Stimulated activated CD4-positive, alpha-beta T cell treated with anti-CD3 and anti-CD28 coated beads, Interleukin-1b, Interleukin-23, amount 100 ng/mL, for 4 hours (primary cell): ENCODE results near the gene A1BG.
A peak's percentile ranks its signal among the peaks of the same experiment; 100 is the strongest.
"Not testable (repeated sequence)": the region's sequence is repeated elsewhere in the genome, so short reads cannot be mapped to it uniquely, and the experiment has no call there.

Experiments
- DNase-seq, 2 donors: peaks; one replicate each; pipeline ENCODE4 v3.0.0-alpha.2; 2020; ENCODE audit warnings: low read depth in 2 of 2

Gene A1BG

DNA sequence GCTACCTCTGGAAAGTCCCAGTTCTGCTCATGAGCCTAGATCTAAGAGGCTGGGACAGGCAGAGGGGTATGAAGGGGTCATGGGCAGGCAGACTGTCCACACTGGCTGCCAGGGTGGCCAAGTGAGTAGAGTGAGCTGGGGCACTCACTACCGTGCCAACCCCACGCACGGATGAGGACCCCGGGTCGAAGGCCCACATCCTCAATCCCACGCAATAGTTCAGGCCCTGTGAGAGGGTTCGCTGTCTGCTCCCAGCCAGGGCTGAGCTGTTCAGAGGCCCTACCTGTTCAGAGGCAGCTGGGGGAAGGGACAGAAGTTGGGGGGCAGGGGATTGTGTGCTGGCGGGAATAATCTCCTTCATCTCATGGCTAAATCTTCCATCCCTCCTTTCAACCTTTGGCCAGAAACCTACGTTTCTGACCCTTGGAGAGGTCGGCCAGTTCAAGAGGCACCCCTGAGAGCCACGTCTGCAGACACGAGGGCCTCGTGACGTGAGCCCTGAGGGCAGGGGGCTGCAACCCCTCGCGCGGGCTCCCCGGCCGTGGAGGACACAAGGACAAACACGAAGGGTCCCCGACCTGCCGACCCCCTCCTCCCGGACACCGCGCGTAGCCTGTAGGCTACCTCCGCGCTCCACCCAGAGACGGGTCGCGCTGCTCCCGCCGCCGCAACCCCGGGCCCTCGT is 32.7 kb upstream of the A1BG start:
- peak in 1 of 2 donors; percentile 42 for DNase-seq

DNA sequence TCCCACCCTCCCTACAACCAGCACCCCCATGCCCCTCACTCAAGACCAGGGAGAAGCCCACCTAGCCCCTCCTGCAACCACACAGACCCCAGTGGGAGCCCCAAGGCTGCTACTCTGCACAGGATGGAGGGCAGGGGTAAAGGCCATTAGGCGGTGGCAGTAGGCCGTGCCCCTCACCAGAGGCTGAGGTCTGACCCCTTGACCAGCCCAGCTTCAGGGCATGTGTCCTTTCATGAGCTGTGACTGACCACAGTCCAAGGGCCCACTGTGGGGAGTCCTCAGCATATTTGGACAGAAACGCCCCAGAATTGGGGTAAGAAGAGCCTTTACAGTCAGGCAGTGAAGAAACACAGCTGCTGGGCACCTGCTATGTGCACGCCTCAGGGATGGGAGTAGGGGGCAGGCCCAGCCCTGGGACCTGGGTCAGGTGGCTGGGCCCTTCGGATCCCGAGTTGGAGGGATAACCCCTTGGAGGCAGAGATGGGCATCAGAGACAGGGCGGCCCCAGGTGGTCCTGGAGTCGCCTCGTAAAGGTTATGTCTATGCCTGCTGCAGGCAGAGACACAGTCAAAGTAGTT is 32.1 kb upstream of the A1BG start:
- DNase-seq, result no peak

- DNase-seq, result no peak
Observed at GRCh38 chr19:58382997-58383603, 29.8 kb upstream of the A1BG start.

GRCh38 chr19:58381460-58382212 is 28.3 kb upstream of the A1BG start:
- DNase-seq, result no peak

DNA sequence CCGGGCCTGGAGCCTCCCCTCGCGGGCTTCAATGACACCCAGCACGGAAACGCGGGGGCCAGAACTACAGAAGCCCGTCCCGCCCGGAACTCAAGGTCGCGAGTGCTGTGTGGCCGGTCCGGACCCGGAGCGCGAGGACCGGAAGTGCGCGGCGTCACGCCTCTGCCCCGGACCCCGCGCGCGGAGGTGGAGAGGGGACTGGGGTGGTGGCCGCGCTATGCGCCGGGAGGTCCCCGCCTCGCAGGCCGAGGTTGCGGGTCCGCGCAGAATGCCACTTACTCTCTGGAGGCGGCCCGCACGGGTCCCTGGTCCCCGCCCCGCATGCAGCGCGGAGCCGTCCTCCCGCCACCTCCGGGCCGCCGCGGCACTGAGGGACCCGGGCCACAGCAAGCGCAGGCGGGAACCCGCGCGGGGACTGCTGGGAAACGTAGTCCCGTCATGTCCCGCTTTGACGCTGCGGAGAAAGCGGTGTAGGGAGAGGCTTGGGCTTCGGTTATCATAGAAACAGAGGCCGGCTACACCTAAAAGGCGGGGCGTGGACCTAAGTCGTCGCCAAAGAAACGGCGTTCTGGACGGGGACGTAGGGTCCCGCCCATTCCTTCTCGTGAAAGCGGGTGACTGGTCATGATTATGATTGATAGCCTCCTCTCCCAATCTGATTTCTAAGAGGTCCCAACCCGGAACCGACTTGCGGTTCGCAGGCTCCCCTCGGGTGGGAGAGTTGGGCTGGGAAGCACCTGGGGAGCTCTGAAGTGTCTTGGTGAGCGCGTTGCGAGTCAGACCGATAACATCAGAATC is 27.6 kb upstream of the A1BG start, which contains the start of gene ZNF837:
TSS of gene ZNF837 (minus strand) at position 369 of the 798 bp plus-strand sequence. CDS start 11,698 bp downstream, outside the sequence.
- peak; percentile 92 for DNase-seq

GRCh38 chr19:58380037-58380661 is 26.9 kb upstream of the A1BG start:
- no peak for DNase-seq

DNA sequence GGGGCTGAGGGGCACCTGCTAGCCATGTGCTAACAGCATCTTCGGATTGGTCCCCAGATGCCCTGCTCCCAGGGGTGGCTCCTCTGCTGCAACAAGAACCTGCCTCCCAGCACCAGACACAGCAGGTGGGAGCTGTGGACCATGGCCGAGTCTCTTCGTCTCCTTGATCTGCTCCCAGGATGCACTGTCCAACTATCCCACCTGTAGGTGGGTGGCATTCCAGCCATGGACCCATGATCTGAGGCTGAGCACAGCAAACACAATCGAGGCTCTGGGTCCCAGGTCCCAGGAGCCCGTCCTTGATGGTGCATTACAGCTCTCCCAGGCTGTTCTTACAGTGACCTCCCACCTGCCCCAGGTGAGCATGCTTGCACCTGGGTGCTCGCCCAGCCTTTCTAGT is 26.0 kb upstream of the A1BG start:
- DNase-seq, result no peak

- not testable (repeated sequence) for DNase-seq
Observed at GRCh38 chr19:58376724-58377123, 23.4 kb upstream of the A1BG start.

DNA sequence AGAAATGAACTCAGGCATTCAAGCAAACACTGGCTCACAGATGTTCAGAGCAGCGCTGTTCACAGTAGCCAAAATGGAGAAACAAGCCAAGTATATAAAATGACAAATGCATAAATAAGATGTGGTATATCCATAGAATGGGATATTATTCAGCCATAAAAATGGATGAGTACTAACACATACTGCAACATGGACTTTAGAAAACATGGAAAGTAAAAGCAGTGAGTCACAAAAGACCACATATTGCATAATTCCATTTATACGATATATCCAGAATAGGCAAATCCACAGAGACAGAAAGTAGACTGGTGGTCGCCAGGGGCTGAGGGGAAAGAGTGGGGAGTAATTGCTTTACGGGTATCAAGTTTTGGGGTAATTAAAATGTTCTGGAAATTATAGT is 20.9 kb upstream of the A1BG start:
- no peak for DNase-seq

GRCh38 chr19:58372311-58373133 is 19.2 kb upstream of the A1BG start:
- DNase-seq, result no peak

- no peak for DNase-seq
Observed at GRCh38 chr19:58368561-58369360, 15.5 kb upstream of the A1BG start.

DNA sequence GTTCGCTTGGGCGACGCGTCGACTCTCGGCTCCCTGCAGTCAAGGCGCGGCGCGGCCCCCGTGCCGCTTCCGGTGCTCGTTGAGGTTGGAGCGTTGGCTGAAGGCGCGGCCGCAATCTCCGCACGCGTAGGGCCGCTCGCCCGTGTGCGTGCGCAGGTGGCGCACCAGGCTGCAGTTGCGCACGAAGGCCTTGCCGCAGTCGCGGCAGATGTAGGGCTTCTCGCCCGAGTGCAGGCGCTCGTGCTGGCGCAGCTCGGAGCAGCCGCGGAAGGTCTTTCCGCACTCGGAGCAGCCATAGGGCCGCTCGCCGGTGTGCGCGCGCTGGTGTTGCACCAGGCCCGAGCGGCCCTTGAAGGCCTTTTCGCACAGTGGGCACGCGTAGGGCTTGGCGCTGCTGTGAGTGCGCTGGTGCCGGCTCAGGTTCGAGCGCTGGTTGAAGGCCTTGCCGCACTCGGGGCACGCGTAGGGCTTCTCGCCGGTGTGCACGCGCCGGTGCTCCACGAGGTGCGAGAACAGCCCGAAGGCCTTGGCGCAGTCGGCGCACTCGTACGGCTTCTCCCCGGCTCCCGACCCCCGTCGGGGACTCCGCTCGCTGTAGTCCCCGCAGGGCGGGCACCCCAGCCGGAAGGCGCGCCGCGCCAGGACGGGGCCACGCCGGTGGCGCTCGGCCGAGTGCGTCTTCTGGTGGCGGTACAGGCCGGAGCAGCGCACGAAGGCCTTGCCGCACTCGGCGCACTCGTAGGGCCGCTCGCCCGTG is 14.6 kb upstream of the A1BG start:
- DNase-seq, result no peak

DNA sequence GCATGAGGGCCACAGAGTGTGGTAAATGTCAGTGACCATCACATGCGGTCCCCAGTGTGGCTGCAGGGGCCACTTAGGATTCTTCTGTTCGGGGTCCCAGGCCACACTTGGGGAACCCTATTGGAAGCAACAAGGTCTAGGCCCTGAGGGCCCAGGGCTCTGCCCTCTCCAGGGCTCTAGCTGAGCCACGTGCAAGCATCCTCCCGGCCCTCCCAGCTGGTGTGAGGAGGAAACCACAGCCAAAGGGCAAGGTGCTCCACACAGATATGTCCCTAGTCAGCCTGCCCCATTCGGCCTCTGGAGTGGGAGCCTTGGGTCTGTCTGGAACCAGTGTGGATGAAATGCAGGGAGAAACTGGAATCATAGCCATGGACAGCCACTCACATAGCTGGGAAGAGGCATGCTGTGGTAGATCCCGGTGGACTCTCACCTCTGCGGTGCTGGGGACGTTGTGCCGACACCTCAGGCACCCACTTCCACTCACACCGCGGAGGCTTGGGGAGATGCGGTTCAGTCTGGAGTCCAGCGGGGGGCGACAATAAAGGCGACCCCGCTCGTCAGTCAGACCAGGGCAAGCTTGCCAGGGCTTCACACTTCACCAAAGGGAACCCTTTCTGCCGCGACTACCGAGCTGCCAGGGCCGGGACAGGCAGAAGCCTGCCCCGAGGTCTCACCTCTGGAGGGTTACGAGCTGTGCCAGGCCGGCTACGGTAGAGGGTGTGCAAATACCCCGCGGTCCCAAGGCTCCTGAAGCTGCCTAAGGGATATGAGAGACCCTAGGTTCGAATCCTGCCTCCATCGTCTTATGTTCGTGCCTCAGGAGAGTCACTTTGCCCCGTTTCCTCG is 13.5 kb upstream of the A1BG start:
- no peak for DNase-seq

- DNase-seq, result no peak
Observed at GRCh38 chr19:58364146-58364545, 10.9 kb upstream of the A1BG start.

GRCh38 chr19:58362272-58362994 is 9.1 kb upstream of the A1BG start, which contains the start of gene ZNF497:
TSS of gene ZNF497 (minus strand) at chr19:58362751. CDS start at chr19:58357635, 5,116 bp downstream.
- peak; percentile 95 to 96 for DNase-seq

DNA sequence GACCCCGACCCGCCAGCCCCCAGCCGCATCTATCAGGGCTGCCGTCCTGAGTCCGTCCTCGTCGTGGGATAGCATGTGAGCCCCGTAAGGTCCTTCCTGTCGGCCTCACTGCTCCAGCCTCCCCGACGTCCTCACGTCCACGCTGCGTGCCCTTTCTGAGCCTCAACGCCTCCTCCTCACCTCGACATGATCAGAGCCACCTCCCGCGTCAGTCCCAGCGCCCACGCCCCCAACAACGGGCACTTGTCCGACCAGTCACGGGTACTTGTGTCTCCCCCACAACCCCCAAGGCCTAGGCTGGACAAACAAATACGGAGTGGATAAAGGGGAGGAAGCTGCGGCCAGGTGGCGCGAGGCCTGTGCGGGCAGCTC is 8.6 kb upstream of the A1BG start:
- peak; percentile 18 to 44 for DNase-seq
